CD4-positive, alpha-beta T cell treated with Interleukin-17A for 4 hours (primary cell): Measurements from ENCODE around the gene KIAA0930.
"Not testable (repeated sequence)": the region's sequence is repeated elsewhere in the genome, so short reads cannot be mapped to it uniquely, and the experiment has no call there.

Experiments used
- DNase-seq: peaks from one replicate; pipeline ENCODE4 v3.0.0-alpha.2; 2020; ENCODE audit warnings: mixed read lengths

Gene KIAA0930

DNA sequence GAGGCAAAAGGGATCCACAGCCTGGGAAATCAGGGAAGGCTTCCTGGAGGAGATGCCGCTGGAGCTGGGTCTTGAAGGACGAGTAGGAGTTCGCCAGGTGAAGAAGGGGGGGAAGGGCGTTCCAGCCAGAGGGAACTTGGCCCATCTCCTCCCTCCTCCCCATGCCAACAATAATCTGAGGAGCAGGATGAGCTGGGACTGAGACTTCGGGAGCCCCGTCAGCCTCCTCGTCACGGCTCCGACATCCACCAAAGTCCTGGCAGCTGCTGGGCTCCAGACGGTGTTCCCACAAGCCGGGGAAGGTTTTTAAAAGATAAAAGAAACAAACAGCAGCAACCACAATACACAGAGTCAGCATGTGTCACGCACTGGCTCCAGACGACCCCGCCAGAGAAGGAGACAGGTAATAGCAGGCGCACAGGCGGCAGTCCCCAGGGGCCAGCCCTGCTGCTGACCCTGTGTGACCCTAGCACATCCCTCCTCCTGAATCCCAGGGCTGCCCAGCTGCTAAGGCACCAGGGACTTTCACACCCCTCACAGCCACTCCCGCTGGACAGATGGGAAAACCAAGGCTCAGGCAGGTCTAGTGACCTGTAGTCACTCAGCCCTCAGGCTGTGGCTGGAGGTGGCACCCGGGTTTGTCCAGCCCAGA lies 39.7 kb downstream of the KIAA0930 start:
- DNase-seq = no peak

DNA sequence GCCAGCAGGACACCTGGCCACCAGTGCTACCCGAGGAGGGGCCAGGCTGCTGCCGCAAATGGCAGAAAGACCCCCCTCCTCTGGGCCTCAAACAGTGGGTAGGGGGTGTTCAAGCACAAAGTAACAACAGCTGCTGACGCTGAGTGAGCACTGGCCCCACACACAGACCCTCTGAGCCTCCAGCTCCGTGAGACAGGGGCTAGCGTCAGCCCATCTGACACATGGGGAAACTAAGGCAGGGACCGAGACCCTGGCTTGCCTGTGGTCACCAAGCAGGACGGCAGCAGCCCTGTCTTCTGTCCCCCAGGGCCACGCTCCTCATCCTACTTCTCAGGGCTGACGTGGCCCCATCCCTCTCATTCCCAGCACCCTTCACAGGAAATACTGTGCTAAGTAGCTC lies 40.5 kb downstream of the KIAA0930 start:
- DNase-seq = no peak

DNA sequence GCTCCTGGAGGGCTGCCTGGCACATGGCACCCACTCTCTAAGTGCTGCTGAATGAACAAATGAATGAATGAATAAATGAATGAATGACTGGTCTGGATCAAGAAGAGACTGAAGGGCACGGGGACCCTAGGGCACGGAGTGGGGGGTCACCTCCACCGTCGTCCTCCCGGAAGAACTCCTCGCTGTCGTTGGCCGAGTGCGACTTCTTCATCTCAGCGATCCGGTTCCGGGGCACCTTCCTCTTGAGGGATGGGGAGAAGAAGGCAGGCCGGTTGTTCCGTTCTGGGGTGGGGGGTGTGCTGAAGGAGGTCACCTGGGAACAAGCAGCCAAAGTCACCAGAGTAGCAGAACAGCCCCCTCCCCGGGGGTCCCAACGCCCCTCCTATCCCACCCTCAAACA lies 41.0 kb downstream of the KIAA0930 start:
- no peak for DNase-seq

DNA sequence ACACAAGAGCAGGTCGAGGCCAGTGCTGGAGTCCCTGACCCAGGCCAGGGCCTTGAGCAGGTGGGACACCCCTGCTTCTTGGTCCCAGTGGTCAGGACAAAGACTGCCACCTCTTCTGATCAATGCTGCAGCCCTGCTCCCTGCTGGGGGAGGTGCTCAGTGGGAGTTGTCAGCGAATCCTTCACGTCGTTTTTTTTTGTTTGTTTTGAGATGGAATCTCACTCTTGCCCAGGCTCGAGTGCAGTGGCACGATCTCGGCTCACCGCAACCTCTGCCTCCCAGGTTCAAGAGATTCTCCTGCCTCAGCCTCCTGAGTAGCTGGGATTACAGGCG lies 42.3 kb downstream of the KIAA0930 start:
- DNase-seq = no peak

DNA sequence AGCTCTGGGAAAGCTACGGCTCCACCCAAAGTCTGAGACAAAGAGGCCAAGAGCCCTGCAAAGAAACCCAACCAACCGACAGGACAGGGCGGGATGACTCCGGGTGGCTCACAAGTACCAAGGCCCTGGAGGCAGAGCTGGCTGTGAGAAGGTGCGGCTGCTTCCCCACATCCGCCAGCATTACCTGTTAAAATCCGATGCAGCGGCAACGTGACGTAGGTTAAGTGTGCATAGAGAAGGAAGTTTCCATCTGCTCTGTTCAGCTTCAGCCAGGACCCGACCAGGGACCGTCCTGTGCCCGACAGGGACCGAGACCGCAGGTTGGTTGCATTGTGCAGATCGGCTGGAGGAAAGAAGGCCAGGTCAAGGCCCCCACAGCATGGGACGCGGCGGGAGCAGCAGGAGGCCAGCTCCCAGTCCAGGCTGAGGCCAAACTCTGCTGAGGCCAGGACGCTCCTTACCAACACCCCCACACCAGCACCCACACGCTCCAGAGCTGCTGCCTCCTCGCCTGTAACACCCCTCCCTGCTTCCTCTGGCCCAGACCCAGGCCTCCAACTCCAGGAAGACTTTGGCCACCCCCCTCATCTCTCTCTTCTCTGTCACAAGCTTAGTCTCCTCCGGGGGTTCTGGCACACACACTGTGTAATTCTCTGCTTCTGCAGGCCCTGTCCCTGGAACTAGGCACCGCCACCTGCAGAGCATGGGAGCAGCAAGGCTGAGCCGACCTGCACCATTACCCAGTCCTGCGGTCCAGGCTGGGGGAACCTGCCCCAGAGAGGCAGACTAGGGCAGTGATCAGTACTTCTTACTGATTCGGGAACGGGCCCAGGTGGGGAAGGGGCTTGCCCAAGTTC lies 42.9 kb downstream of the KIAA0930 start:
- no peak for DNase-seq

DNA sequence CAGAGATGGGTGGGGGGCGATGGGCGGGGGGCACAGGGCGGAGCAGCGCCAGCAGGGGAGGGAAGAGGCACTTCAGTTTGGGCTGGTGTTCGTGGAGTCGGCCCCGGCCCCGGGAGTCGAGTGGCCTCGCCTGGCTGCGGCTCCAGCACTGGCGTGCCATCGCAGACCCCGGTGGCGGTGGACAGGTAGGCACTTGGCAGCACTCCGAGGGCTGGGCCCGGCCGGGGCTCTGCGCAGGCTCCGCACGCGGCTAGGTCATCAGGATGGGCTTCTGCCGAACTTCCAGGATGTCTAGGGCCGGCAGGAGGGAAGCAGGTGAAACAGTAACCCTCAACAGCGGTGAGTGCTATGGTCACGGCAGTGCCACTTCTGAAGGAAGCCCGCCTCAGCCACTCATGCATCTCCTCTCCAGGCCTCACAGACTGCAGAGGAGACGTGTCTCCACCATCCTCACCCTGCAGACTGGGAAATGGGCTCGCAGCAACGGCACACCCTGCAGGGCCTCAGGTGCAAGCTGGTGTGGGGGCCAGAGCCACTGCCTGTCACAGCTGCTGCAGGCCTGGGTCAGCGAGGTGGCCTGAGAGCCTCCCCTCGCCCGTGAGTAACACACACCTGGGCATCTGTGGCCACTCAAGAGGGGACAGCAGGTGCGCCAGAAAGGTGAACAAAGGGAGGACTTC lies 43.6 kb downstream of the KIAA0930 start:
- DNase-seq = no peak

DNA sequence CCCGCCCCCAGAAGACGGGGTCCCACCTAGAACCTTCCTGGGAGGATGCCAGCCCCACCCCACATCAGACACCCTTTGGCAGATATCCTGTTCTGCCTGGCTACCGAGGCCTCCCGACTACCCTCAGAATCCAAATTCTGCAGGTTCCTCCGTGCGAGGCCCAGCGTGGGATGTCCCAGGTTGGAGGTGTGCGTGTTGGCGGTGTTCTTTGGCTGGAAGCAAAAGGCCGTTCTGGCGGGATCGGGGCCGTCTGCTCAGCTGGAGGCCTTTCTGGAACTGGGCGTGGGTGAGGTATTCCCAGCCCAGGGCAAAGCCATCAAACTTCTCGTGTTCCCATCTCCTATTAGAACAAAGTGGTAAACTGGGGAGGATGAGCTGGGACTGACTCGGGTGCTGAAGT lies 44.4 kb downstream of the KIAA0930 start:
- no peak for DNase-seq

DNA sequence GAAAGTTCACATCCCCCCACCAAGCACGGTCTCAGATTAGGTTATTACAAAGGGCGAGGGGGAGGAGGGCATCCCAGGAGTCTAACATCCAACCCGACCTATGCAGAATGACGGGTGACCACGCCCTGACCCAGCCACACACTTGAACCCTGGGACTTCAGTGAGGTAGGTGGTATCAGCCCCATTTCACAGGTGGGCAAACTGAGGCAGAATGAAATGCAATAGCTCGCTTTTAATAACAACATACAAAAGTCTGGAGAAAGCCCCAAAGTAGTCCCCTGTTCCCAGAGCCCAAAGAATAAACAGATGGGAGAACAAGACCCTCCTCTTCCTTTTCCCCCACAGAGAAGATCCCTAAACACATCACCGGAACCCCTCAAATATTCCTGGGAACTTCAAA lies 45.1 kb downstream of the KIAA0930 start:
- no peak for DNase-seq

DNA sequence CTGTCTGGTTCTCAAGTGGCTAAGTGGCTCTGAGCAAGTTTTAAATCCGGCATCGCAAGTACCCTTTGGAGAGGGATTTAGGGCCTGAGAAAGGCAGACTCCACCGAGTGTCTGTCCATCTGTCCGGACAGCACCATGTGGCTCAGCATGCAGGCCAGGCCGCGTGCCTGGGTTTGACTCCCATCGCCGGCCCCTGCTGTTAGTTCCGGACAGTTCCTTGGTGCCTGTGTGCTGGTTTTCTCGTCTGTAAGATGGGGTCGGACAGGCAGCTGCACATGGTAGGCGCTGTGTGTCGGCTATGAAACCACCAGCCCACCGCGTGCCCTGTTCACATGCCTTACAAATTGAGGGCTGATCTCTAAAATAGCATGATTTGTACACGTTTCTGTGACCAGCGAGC lies 46.0 kb downstream of the KIAA0930 start:
- no peak for DNase-seq

DNA sequence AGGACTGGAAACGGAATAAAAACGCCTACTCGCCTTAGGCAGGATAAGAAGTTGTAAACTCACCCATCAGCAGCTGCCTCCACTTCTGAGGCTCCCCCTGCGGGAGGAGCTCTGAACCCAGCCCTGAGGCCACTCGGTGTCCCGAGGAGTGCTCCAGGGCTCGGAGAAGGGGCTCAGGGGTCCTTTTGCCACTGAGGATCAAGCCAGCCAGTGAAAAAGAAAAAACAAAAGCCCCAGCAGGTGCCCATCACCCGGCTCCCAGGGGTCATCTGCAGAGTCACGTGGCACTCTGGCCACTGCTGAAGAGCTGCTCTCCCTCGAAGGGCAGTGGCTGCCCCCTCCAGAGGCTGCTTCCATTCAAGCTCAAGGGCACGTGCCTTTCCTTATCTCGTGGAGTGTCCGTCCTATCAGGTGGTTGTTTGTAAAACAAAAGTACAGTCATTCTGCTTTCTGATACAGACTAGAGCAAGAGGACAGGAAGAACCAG lies 48.0 kb downstream of the KIAA0930 start:
- DNase-seq = no peak

DNA sequence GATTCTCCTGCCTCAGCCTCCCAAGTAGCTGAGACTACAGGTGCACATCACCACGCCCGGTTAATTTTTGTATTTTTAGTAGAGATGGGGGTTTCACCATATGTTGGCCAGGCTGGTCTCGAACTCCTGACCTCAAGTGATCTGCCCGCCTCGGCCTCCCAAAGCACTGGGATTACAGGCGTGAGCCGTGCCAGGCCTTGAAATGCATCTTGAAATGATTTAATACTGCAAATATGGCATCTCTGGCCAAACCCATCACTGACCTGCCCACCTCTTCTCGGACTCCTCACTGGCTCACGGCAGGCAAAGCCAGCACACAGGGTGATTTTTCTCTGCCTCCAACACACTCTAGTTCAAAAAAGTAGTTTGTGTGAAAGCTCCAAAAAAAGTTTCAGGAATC lies 48.9 kb downstream of the KIAA0930 start:
- not testable (repeated sequence) for DNase-seq

DNA sequence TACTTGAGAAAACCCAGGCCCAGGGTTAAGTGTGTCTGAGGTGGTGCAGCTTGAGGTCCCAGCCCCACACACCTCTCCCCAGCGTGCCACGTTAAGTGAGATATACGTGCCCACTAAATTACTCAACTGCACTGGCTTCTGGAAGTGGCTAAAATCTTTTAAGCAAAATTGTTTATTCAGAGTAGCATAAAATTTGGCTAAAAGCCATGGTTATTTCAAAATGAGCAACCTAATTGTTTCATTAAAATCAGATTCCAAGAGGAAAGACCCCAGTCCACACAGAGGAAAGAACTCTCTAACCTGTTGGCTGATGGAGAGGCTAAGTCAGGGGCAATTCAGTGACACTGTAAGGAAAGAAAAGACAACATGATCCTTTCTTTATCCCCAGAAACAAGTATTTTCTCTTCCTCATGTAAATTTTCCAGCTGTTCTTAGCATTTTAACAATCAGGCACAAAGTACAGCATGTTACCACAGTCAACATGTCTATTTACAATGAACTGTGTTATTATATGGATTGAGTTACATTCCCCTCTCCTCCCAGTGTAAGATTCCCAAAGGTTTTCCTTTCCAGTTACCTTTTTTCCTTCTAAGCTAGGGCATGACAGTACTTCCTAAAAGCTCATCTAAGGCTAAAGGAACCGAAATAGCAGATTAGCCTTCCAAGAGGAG lies 50.4 kb downstream of the KIAA0930 start:
- DNase-seq = no peak

DNA sequence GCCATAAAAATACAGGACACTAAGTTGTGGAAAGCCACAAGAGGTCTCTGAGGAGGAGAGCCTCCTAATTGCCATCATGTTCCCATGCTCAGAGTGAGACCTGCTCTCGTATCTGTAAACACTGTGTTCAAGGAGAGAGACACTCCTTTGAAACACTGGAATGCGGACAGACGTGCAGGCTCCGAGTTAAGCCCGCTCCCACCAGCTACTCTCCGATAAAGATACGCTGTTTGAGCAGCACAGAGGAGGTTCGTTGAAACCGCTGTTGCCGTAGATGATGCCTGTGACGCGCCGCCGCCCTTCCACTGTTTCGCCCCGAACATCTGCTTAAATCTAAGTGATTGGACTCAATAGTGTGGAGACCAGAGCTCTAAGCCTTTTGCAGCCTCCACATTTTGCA lies 51.9 kb downstream of the KIAA0930 start:
- DNase-seq = no peak

DNA sequence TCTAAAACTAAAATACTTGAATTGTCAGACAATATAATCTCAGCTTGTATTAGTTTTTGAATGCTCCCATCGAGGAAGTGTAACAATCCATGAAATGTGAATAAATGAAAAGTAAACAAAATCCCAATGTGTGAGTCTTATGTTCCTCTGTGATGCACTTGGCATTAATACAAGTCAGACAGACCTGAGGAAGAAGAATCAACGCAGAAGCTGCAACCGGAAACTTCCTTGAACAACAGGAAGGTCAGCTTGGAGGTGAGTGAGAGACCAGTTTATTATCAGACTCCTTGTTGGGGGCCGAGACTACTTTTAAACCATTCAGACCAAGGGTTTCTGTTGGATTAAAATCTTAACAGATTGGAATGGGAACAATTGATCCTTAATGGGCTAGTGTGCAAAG lies 52.8 kb downstream of the KIAA0930 start:
- no peak for DNase-seq

DNA sequence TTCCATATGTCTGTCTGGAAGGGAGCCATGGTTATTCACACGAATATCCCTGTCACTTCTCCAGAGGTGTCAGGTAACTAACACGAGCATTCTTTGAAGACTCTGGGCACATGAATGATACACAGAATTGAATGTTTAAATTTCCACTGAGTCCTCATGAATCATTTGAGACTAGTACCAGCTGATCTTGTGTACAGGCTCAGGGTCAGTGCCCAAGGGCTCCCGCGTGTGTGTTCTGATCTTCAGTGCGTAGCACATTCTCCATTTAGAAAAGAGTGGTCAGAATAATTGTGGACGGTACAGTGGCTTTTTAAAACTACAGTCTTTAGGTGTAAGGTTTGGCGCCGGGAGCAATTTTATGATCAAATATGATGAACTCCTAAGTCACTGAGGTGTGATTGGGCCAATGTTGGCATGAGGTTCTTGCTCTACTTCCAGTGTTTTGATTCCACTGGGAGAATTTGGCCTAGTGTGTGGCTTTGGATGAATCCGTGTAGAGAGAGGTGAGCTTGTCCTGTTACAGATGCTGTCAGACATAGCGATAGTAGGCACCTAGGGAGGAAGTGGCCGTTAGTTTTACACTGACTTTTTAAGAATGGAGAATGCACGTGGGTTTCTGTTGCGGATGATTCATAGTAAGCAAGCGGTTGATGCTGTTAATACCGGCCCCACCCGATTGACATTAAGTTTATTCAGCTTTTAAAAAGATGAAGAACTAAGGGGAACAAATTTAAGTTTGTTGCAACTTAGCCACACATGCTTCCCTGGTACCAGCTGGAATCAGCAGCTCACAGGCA lies 54.8 kb downstream of the KIAA0930 start:
- no peak for DNase-seq

DNA sequence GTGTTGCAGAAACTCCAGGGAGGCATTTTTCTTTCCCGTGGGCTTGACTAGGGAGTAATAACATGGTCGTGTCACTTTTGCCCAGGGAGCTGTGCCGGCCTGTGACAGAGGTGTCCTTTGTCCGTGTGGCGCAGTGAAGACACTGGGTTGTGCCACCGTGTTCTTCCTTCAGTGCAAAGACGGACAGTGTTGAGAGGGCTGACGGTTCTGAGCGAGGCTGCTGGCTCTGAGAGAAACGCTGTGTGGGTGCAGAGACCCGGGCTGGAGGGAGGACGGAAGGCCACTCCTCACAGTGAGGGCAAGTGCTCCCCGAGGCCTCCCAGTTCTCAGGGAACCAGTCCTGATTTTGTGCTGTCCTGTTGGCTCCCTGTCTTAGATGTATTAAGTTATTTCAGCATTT lies 56.7 kb downstream of the KIAA0930 start:
- no peak for DNase-seq

DNA sequence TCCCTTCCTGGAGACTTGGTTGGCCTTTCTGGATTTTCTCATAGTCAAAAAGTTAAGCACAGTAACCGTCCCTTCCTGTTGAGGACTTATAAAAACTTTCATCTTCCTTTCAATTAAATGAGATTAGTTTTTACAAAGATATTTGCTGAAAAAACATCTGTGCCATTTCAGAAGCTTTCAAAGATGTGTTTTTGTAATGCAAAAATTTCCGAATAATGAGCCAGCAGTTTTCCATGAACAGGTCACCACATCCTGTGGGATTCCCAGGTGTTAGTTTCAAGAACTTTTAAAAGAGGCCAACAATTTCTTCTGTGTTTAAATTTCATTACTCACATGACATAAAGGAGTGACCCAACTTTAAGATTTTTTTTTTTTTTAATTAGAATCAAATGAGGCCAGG lies 58.9 kb downstream of the KIAA0930 start:
- no peak for DNase-seq

DNA sequence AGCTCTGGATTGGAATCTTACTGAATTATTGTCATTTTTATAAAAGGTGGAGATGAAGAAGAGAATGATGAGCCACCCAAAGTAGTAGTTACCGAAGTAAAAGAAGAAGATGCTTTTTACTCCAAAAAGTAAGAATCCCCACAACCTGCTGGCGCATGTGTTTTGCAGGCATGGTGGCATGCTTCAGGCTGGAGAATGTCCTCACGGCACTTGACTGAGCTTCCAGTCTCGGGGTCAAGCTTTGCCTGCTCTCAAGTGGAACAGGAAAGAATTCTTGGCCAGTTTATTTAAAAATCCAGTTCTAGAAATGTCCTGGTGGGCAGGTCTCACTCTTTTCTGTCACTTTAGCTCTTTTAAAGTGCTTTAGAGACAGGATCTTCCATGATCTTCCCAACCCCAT lies 59.5 kb downstream of the KIAA0930 start:
- DNase-seq = no peak

DNA sequence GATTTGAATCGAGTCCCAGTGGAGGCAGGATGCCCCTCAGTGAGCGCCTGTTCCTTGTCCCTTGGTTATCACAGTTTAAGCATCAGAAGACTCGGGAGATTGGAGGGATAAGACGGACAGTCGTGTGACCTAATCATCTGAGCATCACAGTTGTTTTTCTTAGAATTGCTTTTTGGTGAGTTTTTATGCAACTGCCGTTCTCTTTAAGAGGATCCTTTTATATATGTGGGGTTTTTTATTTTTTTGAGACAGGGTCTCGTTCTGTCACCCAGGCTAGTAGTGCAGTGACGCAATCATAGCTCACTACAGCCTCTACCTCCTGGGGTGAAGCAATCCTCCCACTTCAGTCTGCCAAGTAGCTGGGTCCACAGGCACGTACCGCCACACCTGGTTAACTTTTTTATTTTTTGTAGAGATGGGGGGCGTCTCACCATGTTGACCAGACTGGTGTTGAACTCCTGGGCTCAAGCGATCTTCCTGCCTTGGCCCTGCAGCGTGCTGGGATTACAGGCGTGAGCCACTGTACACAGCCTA lies 60.5 kb downstream of the KIAA0930 start:
- no peak for DNase-seq

DNA sequence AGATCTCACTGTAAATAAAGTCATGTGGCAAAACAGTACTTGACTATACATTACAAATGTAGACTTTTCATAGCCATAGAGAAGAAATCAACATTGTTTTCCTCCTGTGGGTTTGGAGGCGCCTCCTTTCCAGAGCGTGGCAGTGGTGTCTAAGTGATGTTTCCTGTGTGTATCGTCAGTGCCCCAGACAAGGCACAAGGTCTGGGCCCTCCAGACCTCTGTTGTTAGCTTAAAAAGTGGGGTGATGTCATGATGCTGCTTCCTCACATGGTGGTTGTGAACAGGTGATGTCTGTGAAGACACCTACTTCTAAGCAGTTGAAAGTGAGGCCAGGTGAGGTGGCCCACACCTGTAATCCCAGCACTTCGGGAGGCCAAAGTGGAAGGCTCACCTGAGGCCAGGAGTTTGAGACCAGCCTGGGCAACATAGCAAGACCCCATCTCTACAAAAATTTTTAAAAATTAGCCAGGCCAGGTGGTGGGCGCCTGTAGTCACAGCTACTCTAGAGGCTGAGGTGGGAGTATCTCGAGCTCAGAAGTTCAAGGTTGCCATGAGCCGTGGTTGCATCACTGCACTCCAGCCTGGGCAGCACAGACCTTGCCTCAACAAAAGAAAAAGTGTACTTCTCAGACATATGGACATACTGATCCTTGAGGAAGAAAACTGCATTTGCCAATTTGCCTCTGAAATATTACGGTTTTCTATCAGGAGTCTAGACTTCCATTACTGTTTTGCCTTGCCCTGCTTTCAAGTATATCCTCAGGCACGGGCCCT lies 61.2 kb downstream of the KIAA0930 start:
- DNase-seq = peak; percentile 58

DNA sequence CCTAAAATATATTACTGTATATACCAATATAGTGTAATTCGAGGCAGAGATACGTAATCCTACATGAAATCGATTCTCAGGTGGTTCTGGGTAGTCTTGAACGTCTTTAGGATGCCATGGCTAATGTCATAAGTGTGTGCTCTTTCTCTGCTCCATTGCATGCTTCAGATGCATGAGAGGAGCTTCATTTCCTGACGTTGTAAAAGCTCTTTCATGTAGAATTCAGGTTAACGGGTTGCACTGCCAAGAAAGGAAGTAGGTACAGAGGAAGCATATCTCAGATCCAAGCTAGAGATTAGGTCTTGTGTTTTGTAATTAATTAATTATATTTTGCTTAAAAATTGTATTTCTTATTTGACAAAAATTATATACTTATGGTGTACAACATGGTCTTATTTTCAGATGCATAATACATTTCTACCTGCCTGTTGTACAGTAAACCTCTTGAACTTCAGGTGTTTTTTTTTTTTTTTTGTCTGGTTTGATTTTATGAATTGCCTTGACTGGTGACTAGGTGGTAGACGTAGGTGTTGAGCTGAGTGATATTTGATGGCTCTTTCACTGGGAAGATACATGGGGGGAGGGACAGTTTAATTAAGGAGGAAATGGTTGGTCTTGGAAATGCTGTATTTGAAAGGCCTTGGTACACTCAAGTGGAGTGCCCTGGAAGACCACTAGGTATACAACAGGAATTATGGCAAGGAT lies 67.7 kb downstream of the KIAA0930 start:
- DNase-seq = peak; percentile 28
